IMR-90 (cell line): ENCODE data around the gene MRTFA. TPM values are rescaled to one million over a fixed set of nuclear protein-coding genes. Genes with fewer than 3 reads are reported as not detected.

ENCODE experiments used
- ATAC-seq: fragments of 200-7000 bp; cut with Tn5 transposase; 2 replicates; pipeline ENCODE4 v1.9.1; 2020; ENCODE audit warnings: low read depth, mild to moderate bottlenecking, moderate library complexity
- BruUV-seq: library from RNA; stranded (reverse); fragments of 400-500 nt; replicated peaks from 2 replicates; lab custom pipeline; 2021; lab: Mats Ljungman, UMichigan
- CTCF ChIA-PET: fragments of 300-600 bp; formaldehyde crosslinking; extraction: SDS; loops from one replicate; lab custom pipeline; 2021; ENCODE audit warnings: antibody characterized with exemption; lab: Yijun Ruan, JAX
- POLR2A ChIA-PET: fragments of 300-600 bp; sonication (Branson Sonifier 250); formaldehyde crosslinking; loops from one replicate; lab custom pipeline; 2022; ENCODE audit warnings: antibody characterized with exemption; ENCODE audit not compliant: unreplicated experiment; lab: Charles Lee
- DNase-seq: peaks from one replicate; pipeline ENCODE4 v3.0.0; 2013
- H2AFZ ChIP-seq: replicated peaks from 2 replicates; pipeline ENCODE3; 2013; ENCODE audit warnings: low read length, mild to moderate bottlenecking; ENCODE audit not compliant: poor library complexity
- H2AK5ac ChIP-seq: 2 replicates; pipeline ENCODE4 v1.6.1; 2013; ENCODE audit warnings: low read depth, low read length, inconsistent platforms
- H2AK9ac ChIP-seq: replicated peaks from 2 replicates; pipeline ENCODE3; 2013; ENCODE audit warnings: mild to moderate bottlenecking, low read depth, low read length, moderate library complexity; ENCODE audit not compliant: poor library complexity
- H2BK120ac ChIP-seq: 2 replicates; pipeline ENCODE4 v1.6.1; 2013; ENCODE audit warnings: low read depth, low read length, inconsistent platforms
- H2BK15ac ChIP-seq: 3 replicates; pipeline ENCODE4 v1.6.1; 2013; ENCODE audit warnings: low read depth, low read length, inconsistent platforms
- H2BK20ac ChIP-seq: 2 replicates; pipeline ENCODE4 v1.6.1; 2013; ENCODE audit warnings: low read depth, mild to moderate bottlenecking, inconsistent platforms, low read length, moderate library complexity
- H2BK5ac ChIP-seq: 2 replicates; pipeline ENCODE4 v1.6.1; 2013; ENCODE audit warnings: mild to moderate bottlenecking, low read depth, low read length, inconsistent platforms; ENCODE audit not compliant: poor library complexity, severe bottlenecking
- H3K14ac ChIP-seq: replicated peaks from 2 replicates; pipeline ENCODE4 v1.6.1; 2013; ENCODE audit warnings: low read depth, low read length, inconsistent platforms
- H3K18ac ChIP-seq: 2 replicates; pipeline ENCODE4 v1.6.1; 2013; ENCODE audit warnings: low read depth, low read length, control low read depth
- H3K23ac ChIP-seq: 2 replicates; pipeline ENCODE4 v1.6.1; 2013; ENCODE audit warnings: low read depth, low read length, inconsistent platforms
- H3K27ac ChIP-seq: 2 replicates; pipeline ENCODE4 v1.5.1; 2013; ENCODE audit warnings: mild to moderate bottlenecking, control low read depth, low read length; ENCODE audit not compliant: insufficient read depth
- H3K27me3 ChIP-seq: 2 replicates; pipeline ENCODE4 v1.6.1; 2013; ENCODE audit warnings: low read length; ENCODE audit not compliant: control insufficient read depth, insufficient read depth
- H3K36me3 ChIP-seq: 2 replicates; pipeline ENCODE4 v1.6.1; 2013; ENCODE audit warnings: low read length, mixed read lengths; ENCODE audit not compliant: control insufficient read depth, insufficient read depth
- H3K4ac ChIP-seq: 2 replicates; pipeline ENCODE4 v1.6.1; 2013; ENCODE audit warnings: low read depth, low read length, inconsistent platforms
- H3K4me1 ChIP-seq: 2 replicates; pipeline ENCODE4 v1.6.1; 2013; ENCODE audit warnings: low read length, mixed read lengths; ENCODE audit not compliant: control insufficient read depth, insufficient read depth
- H3K4me2 ChIP-seq: 2 replicates; pipeline ENCODE4 v1.6.1; 2013; ENCODE audit warnings: low read depth, mild to moderate bottlenecking, control low read depth, low read length, moderate library complexity
- H3K4me3 ChIP-seq: 2 replicates; pipeline ENCODE4 v1.5.1; 2013; ENCODE audit warnings: low read depth, mild to moderate bottlenecking, control low read depth, low read length, moderate library complexity; ENCODE audit not compliant: insufficient read depth
- H3K56ac ChIP-seq: 2 replicates; pipeline ENCODE4 v1.6.1; 2013; ENCODE audit warnings: low read length, inconsistent platforms; ENCODE audit not compliant: insufficient read depth; ENCODE audit errors: extremely low read depth
- H3K79me1 ChIP-seq, 2 experiments: 2 replicates each; pipeline ENCODE4 v1.6.1; 2013; ENCODE audit warnings: low read length in 2 of 2, inconsistent platforms in 1 of 2, low read depth in 1 of 2
- H3K9ac ChIP-seq: 2 replicates; pipeline ENCODE4 v1.6.1; 2013; ENCODE audit warnings: low read depth, low read length, control low read depth
- H3K9me1 ChIP-seq: 2 replicates; pipeline ENCODE4 v1.6.1; 2013; ENCODE audit warnings: low read length, inconsistent platforms; ENCODE audit not compliant: insufficient read depth
- H3K9me3 ChIP-seq: 2 replicates; pipeline ENCODE4 v1.6.1; 2013; ENCODE audit warnings: low read length; ENCODE audit not compliant: control insufficient read depth, insufficient read depth
- H4K20me1 ChIP-seq: 2 replicates; pipeline ENCODE4 v1.6.1; 2013; ENCODE audit warnings: low read length, inconsistent platforms; ENCODE audit not compliant: insufficient read depth
- H4K5ac ChIP-seq: 2 replicates; pipeline ENCODE4 v1.6.1; 2013; ENCODE audit warnings: mild to moderate bottlenecking, low read depth, low read length, control low read depth
- H4K8ac ChIP-seq, 2 experiments: 2 replicates each; pipeline ENCODE4 v1.6.1; 2013; ENCODE audit warnings: low read depth in 2 of 2, low read length in 2 of 2, control low read depth in 1 of 2, inconsistent platforms in 1 of 2
- H4K91ac ChIP-seq: 2 replicates; pipeline ENCODE4 v1.6.1; 2013; ENCODE audit warnings: low read depth, low read length, inconsistent platforms; ENCODE audit not compliant: insufficient read depth
- CEBPB ChIP-seq: IDR thresholded peaks from 2 replicates; pipeline ENCODE4 v1.6.1; 2012; ENCODE audit warnings: low read depth, low read length, improper control_type of control experiment
- CHD1 ChIP-seq: IDR thresholded peaks from 2 replicates; pipeline ENCODE4 v1.6.1; 2012; ENCODE audit warnings: low read depth, low read length, improper control_type of control experiment
- ELK1 ChIP-seq: fragments of 150-350 bp; IDR thresholded peaks from 2 replicates; pipeline ENCODE4 v1.6.1; 2016; ENCODE audit warnings: low read depth, mild to moderate bottlenecking, low read length, moderate library complexity, borderline replicate concordance
- WGBS, 2 experiments: methylation state at CpG; one replicate each; pipeline versions ENCODE4 v1.1.5 to v1.1.7; 2013; ENCODE audit warnings: missing lambda C conversion rate in 2 of 2; ENCODE audit not compliant: insufficient read length in 1 of 2; ENCODE audit errors: extremely low coverage in 2 of 2; 5-methylcytosine and 5-hydroxymethylcytosine counted together
- dilution Hi-C: fragments of 300-500 bp; cut with HindIII; formaldehyde crosslinking; loops from one replicate; pipeline ENCODE4 v1.14.3; 2018; ENCODE audit warnings: low sequenced_read_pairs; ENCODE audit not compliant: unreplicated experiment
- in situ Hi-C: fragments of 300-500 bp; cut with MboI; formaldehyde crosslinking; loops from 3 replicates; pipeline ENCODE4 v1.14.3; 2019; ENCODE audit warnings: low sequenced_read_pairs, inconsistent platforms, mixed read lengths
- intact Hi-C: fragments of 100-400 bp; cut with micrococcal nuclease; formaldehyde crosslinking; loops from 2 replicates; pipeline ENCODE4 v1.10.0; 2022
- polyA plus RNA-seq, 3 experiments: library from polyadenylated mRNA; depleted of rRNA; stranded (reverse); fragments of >200 nt; gene quantifications; 2 replicates each; pipeline ENCODE4 v1.2.3, GENCODE V29; 2012; ENCODE audit warnings: low replicate concordance in 1 of 3
- total RNA-seq: library from RNA; depleted of rRNA; stranded (reverse); fragments of >200 nt; gene quantifications from 2 replicates; pipeline ENCODE4 v1.2.3, GENCODE V29; 2012

The MRTFA gene
- total and polyA plus RNA-seq, 2 of the 4 experiments (the other 2 are of a cell fraction), result 12.5 to 17.2 TPM

DNA sequence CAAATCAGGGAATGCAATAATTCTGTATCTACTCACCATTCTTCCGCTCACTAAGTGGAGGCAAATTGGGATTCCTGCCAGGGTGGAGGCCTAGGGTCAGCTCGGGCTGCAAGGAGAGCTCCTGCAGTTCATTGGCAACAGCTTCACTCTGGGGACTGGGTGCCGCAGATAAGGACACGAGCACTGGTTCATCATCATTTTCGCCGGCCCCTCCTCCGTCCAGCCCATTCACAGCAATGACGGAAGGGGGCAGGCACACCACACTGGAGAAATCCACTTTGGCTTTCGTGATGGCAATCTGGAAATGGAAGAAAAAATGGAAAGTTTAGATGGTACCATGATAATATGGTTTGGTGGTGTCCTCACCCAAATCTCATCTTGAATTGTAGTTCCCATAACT, 84.4 kb downstream of the MRTFA start:
- Histone ChIP-seq H4K91ac (no peak overlapping the region), H3K36me3 (peaks cover 14% of the 10 kb centered on the region), H3K4me2 (no peak overlapping the region), H3K18ac (no peak overlapping the region), H3K4ac (no peak overlapping the region), H4K20me1 (peaks cover 30% of the 10 kb centered on the region; the same call in 1 of the 2 replicates), H3K79me1 (peaks cover 30 to 64% of the 10 kb centered on the region in 2 experiments), H3K56ac (no peak overlapping the region), H3K4me1 (0 out of 2 replicates have a peak, but pooled peaks cover 2% of the 10 kb centered on the region), H2AFZ (peak overlapping the region; percentile 33), H3K9ac (no peak overlapping the region), H3K9me3 (no peaks in the 10 kb centered on the region; the same call in 1 of the 2 replicates), H3K27me3 (no peaks in the 10 kb centered on the region), H3K23ac (no peak overlapping the region), H2BK15ac (no peak overlapping the region), H4K5ac (no peak overlapping the region), H2BK5ac (no peak overlapping the region), H2BK20ac (no peak overlapping the region), H3K27ac (no peak overlapping the region), H3K9me1 (peaks cover 16% of the 10 kb centered on the region; the same call in 1 of the 2 replicates), H2AK9ac (peak overlapping the region; percentile 73), H3K14ac (no peak overlapping the region), H2AK5ac (no peak overlapping the region), H3K4me3 (no peak overlapping the region), H4K8ac (no peak overlapping the region), H2BK120ac (no peak overlapping the region)
- ChIA-PET POLR2A (no interaction called here), CTCF (no interaction called here)
- dilution Hi-C loops (no loop called here), intact Hi-C loops (no loop called here), in situ Hi-C loops (no loop called here)
- no TSS peak for BruUV-seq
- TF ChIP-seq ELK1 (no peak), CHD1 (no peak), CEBPB (no peak)
- 61% methylated on average over 3 of the region's 9 CpGs; no CpG with 5 or more reads in 1 of the 2 experiments for WGBS, 2 experiments
- DNase-seq, result no peak
- no peak for ATAC-seq
